GM21737 (cell line): ENCODE results near the gene IFNL3.
"Not testable (repeated sequence)": the region's sequence is repeated elsewhere in the genome, so short reads cannot be mapped to it uniquely, and the experiment has no call there.

Experiments
- ATAC-seq: cut with Tn5 transposase; IDR thresholded peaks from one replicate; pipeline ENCODE4 v1.9.1; 2021; ENCODE audit warnings: mild to moderate bottlenecking, moderate library complexity; ENCODE audit not compliant: unreplicated experiment

IFNL3 gene

DNA sequence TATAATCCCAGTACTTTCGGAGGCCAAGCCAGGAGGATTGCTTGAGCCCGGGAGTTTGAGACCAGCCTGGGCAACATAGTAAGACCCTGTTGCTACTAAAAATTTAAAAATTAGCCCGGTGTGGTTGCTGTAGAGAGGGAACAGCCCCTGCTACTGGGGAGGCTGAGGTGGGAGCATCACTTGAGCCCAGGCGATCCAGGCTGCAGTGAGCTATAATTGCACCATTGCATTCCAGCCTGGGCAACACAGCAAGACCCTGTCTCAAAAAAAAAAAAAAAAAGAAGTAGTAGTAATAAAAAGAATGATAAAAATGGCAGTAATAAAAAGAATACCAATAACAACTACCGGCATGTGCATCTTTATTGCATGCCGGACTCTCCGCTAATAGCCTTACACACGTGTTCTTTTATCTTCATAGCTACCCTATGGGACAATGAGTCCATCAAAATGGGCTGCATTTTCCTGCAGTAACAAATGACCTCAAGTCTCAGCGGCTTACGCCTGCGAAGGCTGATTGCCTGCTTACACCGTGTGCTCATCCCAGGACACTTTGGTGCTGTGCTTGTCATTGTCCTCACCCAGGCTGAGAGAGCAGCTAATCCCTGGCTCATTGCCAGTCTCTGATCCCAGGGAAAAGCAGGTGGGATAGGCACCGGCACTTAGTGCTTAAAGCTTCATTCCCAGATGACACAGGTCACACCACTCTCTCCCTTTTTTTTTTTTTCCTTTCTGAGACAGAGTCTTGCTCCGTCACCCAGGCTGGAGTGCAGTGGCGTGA lies 26.4 kb downstream of the IFNL3 start:
- no peak for ATAC-seq

DNA sequence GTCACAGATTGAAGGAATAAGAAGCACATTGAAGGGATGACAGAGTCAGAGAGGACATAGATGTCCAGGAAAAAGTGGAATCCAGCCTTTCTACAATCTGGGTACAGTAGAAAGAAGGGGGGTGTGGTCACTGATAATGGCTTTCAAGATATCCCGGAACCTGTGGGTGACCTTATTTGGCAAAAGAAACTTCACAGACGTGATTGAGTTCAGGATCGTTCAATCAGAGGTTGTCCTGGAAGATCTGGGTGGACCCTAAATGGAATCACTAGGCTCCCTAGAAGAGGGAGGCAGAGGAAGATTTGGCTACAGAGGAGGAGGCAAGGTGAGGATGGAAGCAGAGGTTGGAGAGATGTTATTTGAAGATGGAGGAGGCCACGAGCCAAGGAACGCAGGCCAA lies 27.7 kb downstream of the IFNL3 start:
- ATAC-seq: no peak

DNA sequence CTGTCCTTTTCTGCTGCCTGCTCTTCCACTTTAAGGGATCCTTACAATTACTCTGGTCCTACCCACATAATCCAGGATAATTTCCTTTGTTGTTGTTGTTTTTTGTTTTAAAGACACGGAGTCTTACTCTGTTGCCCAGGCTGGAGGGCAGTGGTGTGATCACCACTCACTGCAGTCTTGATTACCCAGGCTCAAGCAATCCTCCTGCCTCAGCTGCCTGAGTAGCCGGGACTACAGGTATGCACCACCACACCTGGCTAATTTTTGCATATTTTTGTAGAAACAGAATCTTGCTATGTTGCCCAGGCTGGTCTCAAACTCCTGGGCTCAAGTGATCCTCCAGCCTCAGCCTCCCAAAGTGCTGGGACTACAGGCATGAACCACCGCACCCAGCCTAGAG lies 29.5 kb downstream of the IFNL3 start:
- ATAC-seq: not testable (repeated sequence)

DNA sequence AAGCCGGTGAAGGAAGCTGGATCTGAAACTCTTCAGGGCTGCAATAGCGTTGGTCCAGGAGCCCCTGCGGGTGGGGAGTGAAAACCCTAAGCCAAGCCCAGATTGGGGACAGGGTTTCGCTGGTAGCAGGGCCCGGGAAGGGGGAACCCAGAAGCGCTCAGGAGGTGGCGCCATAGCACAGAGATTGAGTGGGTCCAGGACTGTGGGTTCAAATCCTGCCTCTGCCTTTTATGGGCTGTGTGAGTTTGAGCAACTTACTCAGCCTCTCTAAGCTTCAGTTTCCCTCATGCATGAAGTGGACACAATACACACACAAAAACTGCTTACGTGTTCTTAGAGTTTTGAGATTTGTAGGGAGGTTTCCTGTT lies 32.4 kb downstream of the IFNL3 start:
- no peak for ATAC-seq

DNA sequence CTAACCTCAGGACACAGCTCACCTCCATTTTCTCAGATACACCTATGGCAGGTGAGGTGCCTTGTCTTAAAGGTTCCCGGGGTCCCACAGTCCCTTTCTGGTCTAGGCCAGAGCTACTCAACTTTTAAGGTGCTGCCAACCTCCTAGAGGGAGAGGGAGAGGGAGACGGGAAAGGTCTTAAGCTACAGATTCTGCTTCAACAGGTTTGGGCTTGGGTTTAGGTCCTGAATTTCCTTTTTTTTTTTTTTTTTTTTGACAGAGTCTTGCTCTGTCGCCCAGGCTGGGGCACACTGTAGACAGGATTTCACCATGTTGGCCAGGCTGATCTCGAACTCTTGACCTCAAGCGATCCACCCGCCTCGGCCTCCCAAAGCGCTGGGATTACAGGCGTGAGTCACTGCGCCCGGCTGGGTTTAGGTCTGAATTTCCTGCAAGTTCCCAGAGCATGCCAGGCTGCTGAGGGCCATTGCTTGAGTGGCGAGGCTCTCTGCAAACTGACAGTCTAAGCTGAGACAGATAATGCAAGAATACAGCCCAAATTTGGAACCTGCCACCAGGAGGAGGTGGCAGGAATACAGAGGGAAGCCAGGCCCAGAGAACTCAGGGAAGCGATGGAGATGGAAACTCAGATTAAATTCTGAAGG lies 33.0 kb downstream of the IFNL3 start:
- ATAC-seq: no peak

DNA sequence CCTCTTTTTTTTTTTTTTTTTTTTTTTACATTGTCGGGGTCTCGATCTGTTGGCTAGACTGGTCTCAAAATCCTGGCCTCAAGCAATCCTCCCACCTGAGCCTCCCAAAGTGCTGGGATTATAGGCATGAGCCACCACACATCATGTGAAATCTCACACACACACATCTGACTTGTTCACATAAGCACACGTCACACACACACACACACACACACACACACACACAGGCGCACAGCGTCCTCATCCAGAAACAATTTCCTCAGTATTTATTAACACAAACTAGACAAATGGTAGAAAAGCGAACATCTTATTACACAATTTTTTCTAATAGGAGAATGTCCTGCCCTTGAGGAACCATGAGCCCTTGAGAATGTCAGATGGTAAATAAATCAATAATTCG lies 35.6 kb downstream of the IFNL3 start:
- no peak for ATAC-seq

DNA sequence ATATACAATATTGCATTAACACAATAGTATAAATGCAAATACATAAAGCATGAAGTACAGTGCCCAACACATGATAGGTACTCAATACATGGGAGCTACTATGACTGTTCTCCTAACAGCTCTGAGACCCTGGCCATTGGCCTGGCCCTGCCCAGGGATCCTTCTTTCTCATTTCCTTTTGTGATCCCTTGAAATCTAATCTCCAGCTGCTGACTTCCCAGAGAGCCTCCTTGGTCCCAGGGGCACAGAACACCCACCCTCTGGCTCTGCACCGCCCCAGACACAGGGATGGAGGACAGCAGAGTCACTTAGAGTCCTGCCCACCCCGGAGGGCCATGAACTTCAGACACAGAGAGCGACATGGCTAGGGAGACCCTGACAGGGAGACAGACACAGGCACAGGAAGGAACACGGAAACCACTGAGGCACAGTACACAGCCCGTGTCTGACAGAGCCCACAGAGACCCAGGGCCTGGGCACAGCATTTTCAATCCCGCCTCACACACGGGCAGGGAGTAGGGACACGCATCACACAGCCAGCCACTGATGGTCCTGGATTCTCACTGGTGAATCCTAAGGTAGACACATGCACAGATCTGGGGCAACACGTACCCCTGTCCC lies 36.5 kb downstream of the IFNL3 start:
- no peak for ATAC-seq

DNA sequence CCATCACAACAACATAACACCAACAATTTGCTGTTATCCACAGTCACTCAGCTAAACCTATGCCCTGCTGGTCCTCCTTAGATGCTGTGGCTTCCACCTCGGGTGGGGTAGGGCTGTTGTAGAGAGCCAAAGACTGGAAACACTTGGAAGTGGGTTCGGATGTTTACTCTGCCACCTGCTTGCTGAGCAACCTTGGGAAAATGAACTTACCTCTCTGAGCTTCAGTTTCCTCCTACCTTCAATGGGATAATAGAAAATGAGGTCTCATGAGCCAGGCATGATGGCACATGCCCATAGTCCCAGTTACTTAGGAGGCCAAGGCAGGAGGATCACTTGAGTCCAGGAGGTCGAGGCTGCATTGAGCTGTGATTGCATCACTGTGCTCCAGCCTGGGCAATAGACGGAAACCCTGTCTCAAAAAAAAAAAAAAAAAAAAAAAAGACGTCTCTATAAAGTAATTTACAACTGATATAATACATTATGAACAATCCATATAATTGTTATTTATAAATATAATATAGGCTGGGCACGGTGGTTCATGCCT lies 37.4 kb downstream of the IFNL3 start:
- no peak for ATAC-seq

DNA sequence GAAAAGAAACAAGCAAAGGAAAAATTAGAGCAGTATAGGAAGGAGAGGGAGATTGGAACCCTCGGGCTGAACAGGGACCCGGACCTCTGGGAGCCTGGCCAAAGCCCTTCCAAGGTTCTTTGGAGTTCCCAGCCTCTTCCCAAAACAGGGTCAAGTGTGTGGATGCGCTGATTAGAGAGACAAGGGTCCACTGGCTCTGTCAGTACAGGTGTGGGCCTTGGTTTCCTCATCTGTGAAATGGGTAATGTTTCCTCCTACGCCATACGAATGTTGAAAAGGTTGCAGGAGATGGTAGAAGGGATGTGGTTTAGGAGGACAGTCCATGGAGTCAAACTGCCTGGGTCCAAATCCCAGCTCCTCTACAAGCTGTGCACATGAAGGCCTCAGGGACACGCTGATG lies 38.7 kb downstream of the IFNL3 start:
- no peak for ATAC-seq

DNA sequence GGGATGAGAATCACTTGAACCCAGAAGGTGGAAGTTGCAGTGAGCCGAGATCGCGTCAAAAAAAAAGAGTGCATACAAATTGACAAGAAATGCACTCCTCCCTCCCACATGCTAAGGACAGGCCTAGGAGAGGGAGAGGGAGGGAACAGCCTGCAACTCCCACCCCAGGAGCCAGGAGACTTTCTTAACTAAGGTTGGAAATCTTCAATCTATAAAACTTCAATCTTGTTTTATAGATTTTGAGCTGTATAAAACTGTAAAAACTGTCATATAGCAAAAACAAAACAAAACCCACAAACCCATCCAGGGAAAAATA lies 39.4 kb downstream of the IFNL3 start:
- ATAC-seq: no peak

DNA sequence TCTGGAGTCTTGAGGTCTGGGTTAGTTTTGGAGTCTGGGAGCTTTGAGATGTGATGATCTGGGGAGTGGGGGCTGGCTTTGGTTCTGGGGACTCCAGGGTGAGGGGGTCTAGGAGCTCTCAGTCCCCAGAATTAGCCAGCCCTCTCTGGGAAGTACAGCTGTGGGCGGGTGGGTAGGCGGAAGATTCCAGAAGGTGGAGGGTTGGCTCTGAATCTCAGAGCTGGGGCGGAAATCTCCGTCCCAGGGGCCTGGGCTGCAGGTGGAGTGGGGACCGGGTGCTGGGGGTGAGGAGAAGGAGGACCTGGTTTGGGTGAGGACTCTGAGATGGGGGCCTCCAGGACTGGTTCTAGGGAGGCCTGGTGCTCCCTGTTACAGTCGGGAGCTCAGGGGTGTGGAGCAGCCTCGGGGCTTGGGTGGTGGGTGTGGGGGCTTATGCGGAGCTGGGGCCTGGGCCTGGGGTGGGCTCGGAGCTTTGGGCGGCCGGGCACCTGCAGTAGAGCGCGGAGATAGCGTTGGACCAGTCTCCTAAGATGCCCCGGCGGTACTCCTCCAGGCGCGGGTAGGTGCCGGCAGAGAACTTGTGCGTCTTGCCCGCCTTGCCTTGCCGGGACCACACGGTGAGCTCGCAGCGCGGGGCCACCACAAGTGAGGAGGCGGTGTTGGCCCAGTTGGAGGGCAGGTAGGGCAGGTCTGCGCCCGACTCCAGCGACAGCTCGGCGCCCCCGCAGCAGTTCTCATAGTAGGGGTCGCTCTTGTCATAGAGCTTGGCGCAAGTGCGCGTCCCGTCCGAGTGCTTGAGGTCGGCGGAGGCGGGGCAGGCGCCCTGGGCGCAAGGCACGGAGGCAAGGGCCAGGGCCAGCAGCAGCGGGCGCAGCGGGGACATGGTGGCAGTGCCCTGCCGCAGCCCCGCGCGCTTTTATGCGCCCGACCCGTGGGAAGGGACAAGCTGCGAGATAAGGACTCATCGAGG lies 41.1 kb downstream of the IFNL3 start, which contains the start of gene SYCN:
Gene SYCN (minus strand): TSS at position 892 of the 970 bp plus-strand sequence. CDS start 9 bp downstream, at position 883.
- no peak for ATAC-seq

DNA sequence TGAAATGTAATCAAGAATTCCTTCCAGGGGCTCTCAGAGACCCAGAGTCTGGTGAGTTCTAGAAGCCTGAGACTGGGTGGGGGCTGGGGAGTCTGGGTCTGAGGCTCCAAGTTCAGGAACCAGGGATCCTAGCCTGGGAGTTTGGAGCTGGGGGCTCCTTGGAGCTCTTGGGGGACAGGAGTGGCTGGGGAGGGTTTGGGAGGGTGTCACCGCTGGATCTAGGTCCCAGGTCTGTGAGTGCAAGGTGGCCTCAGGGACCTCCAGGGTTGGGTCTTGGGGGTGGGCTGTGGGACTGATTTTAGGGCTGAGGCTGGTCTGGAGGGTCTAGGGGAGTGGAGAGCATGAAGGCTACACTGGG lies 41.8 kb downstream of the IFNL3 start:
- ATAC-seq: no peak

DNA sequence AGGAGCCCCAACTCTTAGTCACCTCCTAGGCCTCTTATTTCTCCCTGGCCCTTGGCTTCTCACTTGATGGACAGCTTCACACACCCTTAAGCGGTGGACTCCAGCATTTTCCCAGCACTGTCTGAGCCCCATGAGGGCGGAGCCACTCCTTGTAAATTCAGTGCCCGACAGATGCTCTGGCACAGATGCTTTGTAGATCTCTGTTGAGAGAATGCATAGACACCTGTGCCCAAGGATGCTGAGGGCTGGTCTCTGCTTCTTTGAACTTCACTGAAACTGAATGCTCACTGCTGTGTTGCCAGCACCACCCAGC lies 44.0 kb downstream of the IFNL3 start:
- no peak for ATAC-seq

DNA sequence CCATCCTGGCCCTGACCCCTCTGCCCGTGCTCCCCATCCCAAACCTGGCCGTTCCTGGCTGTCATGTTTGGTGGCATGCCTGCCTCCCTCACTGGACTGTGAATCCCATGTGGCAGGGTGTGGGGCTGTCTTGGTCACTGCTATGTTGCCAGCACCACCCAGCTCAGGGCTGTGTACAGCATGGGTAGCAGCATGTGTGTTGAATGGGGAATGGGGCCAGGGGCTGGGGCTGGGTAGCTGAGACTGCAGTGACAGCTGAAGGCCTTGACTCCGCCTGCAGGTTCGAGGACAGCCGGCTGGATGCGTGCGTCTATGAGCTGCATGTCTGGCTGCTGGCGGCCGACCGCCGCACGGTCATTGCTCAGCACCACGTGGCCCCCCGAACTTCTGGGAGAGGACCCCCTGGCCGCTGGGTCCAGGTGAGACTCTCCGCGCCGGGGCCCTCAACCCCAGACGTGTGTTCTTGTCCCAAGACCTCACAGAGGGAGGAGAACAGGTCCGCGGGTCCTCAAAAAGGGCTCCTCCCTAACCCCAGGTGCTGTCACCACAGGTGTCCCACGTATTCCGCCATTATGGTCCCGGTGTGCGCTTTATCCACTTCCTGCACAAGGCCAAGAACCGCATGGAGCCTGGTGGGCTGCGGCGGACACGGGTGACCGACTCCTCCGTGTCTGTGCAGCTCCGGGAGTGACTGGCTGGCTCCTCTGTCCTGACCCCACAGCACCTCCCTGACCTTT lies 44.6 kb downstream of the IFNL3 start:
- ATAC-seq: no peak

DNA sequence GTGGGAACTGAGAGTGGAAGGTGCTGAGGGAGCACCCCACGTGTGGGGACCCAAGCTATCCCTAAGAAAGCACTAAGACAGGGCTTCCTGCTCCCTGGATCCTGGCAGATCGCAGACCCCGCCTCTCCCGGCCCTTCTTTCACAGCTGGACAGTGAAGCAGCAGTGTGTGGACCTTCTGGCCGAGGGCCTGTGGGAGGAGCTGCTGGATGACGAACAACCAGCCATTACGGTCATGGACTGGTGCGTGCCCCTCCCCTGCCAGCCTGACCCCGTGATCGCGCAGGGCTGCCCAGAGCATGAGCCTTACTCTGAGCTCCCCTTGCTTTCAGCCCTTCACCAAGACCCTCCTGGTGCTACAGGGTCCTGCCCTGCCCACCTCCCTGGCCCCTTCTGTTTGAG lies 45.8 kb downstream of the IFNL3 start:
- ATAC-seq: no peak

DNA sequence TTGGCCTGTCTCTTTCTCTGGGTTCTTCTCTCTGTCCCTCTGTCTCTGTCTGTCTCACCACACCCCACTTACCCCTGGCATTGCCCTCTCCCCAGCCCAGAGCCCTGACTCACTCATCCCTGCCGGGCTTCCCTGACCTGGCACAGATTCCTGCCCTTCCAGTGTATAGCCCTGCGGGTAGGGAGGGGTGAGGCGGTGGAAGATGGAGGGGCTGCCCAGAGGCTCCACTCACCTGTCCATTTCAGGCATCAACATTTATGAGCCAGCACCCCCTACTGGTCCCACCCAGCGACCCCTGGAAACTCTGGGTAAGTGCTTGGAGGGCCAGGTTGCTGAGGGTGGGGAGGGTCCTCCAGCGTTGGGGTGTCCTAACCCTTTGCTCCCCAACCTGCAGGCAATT lies 47.0 kb downstream of the IFNL3 start:
- no peak for ATAC-seq

DNA sequence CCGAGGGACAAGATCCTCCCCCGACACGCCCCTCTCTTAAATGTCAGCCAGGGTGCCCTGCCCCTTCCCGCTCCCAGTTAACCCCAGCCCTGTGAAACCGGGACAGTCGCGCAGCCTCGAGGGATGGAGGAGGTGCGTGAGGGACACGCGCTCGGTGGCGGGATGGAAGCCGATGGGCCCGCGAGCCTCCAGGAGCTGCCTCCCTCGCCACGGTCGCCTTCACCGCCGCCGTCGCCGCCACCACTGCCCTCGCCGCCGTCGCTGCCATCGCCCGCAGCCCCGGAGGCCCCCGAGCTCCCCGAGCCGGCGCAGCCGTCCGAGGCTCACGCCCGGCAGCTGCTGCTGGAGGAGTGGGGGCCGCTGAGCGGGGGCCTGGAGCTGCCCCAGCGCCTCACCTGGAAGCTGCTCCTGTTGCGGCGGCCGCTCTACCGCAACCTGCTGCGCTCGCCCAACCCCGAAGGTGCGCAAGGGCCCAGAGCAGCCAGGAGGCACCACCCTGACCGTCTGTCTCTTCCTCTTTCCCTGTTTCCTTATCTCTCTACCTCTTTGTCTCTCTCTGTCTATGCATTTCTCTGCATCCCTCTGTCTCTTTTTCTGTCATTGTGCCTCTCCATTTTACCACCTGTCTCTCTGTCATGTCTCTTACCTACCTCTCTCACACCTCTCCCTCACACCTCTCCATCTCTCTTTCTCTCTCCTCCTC lies 47.8 kb downstream of the IFNL3 start, which contains the start of gene NCCRP1:
Gene NCCRP1 (plus strand): TSS at position 105 of the 703 bp plus-strand sequence. CDS start 19 bp downstream, at position 124.
- no peak for ATAC-seq

DNA sequence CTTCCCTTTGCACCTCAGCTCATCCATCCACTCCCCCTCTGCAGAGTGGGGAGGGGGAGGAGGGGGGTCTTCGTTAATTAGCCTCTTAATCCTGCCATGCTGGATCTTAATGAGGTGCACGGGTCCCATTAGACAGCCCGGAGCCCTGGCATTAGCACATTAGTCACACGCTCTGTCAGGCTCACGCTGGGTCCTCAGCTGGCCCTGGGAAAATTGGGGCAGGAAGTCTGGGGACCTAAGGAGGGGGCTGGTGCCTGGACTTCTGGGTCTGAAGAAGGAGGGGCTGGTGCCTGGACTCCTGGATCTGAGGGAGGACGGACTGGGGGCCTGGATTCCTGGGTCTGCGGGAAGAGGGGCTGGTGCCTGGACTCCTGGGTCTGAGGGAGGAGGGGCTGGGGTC lies 48.5 kb downstream of the IFNL3 start:
- ATAC-seq: no peak

DNA sequence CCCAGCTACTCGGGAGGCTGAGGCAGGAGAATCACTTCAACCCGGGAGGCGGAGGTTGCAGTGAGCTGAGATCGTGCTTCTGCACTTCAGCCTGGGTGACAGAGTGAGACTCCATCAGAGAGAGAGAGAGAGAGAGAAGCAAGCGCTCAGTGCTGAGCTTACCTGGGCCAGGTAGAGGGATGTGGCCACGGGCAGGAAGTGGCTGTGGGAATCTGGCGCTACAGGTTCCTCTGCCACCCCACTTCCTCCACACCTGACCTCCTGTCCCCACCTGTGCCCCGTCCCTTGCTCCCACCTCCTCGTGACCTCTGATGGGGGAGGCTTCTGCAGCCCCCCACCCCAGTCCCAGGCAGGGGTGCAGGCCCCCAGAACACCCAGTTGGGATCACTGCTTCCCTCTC lies 49.1 kb downstream of the IFNL3 start:
- no peak for ATAC-seq
